Glutamatergic neuron (in vitro differentiated cells): Measurements from ENCODE around the gene NAA10. TPM values are rescaled to one million over a fixed set of nuclear protein-coding genes. Genes with fewer than 3 reads are reported as not detected.

Experiments used
- DNase-seq: peaks from one replicate; pipeline ENCODE4 v3.0.0; 2022
- H3K27ac Mint-ChIP-seq: one replicate; pipeline ENCODE4 v1.8.0; 2020; ENCODE audit warnings: mild to moderate bottlenecking, mixed read lengths, inconsistent platforms; ENCODE audit not compliant: unreplicated experiment
- H3K27me3 Mint-ChIP-seq: one replicate; pipeline ENCODE4 v1.8.0; 2020; ENCODE audit warnings: mild to moderate bottlenecking, moderate library complexity, mixed read lengths, inconsistent platforms; ENCODE audit not compliant: unreplicated experiment
- H3K36me3 Mint-ChIP-seq: one replicate; pipeline ENCODE4 v1.8.0; 2020; ENCODE audit warnings: mild to moderate bottlenecking, mixed read lengths, inconsistent platforms; ENCODE audit not compliant: unreplicated experiment
- H3K4me1 Mint-ChIP-seq: one replicate; pipeline ENCODE4 v1.8.0; 2020; ENCODE audit warnings: mild to moderate bottlenecking, low read depth, mixed read lengths, inconsistent platforms; ENCODE audit not compliant: unreplicated experiment
- H3K4me3 Mint-ChIP-seq: one replicate; pipeline ENCODE4 v1.8.0; 2020; ENCODE audit warnings: mild to moderate bottlenecking, mixed read lengths, inconsistent platforms; ENCODE audit not compliant: unreplicated experiment
- H3K9me3 Mint-ChIP-seq: one replicate; pipeline ENCODE4 v1.8.0; 2020; ENCODE audit warnings: mild to moderate bottlenecking, moderate library complexity, mixed read lengths, inconsistent platforms; ENCODE audit not compliant: unreplicated experiment
- CTCF ChIP-seq: fragments of 200-600 bp; sonication (generic); IDR thresholded peaks from one replicate; pipeline ENCODE4 v1.5.0; 2021; ENCODE audit not compliant: partially characterized antibody, unreplicated experiment
- total RNA-seq: library from RNA; stranded (reverse); fragmentation: NEBNext Ultra II Directional; extraction: Animal tissue kit (Norgen Biotek cat#: 25700); gene quantifications from one replicate; pipeline ENCODE4 v1.2.1, GENCODE V29; 2021; ENCODE audit not compliant: unreplicated experiment

Gene NAA10
- total RNA-seq, 1 donor from 2014 or later: 129 TPM

GRCh38 chrX:153974726-153975286, 40.0 kb upstream of the NAA10 start:
- TF ChIP-seq CTCF: no peak
- H3K4me1 Mint-ChIP-seq: peaks cover 1% of the 10 kb centered on the region
- H3K27ac Mint-ChIP-seq: peak overlapping the region; percentile 55
- H3K27me3 Mint-ChIP-seq: peaks cover 7% of the 10 kb centered on the region
- no peak overlapping the region for H3K4me3 Mint-ChIP-seq
- peaks cover 7% of the 10 kb centered on the region for H3K9me3 Mint-ChIP-seq
- H3K36me3 Mint-ChIP-seq: no peaks in the 10 kb centered on the region
- no peak for DNase-seq

GRCh38 chrX:153974003-153974725, 39.3 kb upstream of the NAA10 start:
- H3K36me3 Mint-ChIP-seq: no peaks in the 10 kb centered on the region
- peaks cover 7% of the 10 kb centered on the region for H3K9me3 Mint-ChIP-seq
- no peak for TF ChIP-seq CTCF
- peaks cover 1% of the 10 kb centered on the region for H3K4me1 Mint-ChIP-seq
- H3K27me3 Mint-ChIP-seq: peaks cover 7% of the 10 kb centered on the region
- peak overlapping the region; percentile 99 for H3K27ac Mint-ChIP-seq
- H3K4me3 Mint-ChIP-seq: peak overlapping the region; percentile 52
- no peak for DNase-seq

- Mint-ChIP-seq H3K36me3 (no peaks in the 10 kb centered on the region), H3K4me3 (peak overlapping the region; percentile 88), H3K27me3 (peaks cover 7% of the 10 kb centered on the region), H3K4me1 (peaks cover 1% of the 10 kb centered on the region), H3K27ac (peak overlapping the region; percentile 99), H3K9me3 (peaks cover 7% of the 10 kb centered on the region)
- TF ChIP-seq CTCF: no peak
- no peak for DNase-seq
Measured at GRCh38 chrX:153973127-153974002, 38.5 kb upstream of the NAA10 start.

- no peak for TF ChIP-seq CTCF
- H3K9me3 Mint-ChIP-seq: peaks cover 7% of the 10 kb centered on the region
- H3K27ac Mint-ChIP-seq: peak within 1 kb of the TSS; percentile 100
- peak within 1 kb of the TSS; percentile 100 for H3K4me3 Mint-ChIP-seq
- H3K4me1 Mint-ChIP-seq: peaks cover 7% of the 10 kb centered on the region
- DNase-seq: peak; percentile 87
- peaks cover 7% of the 10 kb centered on the region for H3K27me3 Mint-ChIP-seq
- H3K36me3 Mint-ChIP-seq: no peaks in the 10 kb centered on the region
Measured at GRCh38 chrX:153972368-153973126, 37.7 kb upstream of the NAA10 start, which contains the start of gene TMEM187. Gene TMEM187 (plus strand): TSS chrX:153972754. CDS start chrX:153982063, 9,309 bp downstream.
